ENCODE measurements around the gene ELFN1.

Gene ELFN1

GRCh38 chr7:1733206-1733907 lies 63.3 kb downstream of the ELFN1 start:
- TF ChIP-seq CTCF (IDR thresholded peaks at IDR 0.05; ENCODE audit: low read depth, low read length), result no peak
- Histone ChIP-seq H3K36me3 (peaks cover 35% of the 10 kb centered on the region), H3K9me3 (ENCODE audit: severe bottlenecking) (peaks cover 13% of the 10 kb centered on the region), H3K27ac (no peak overlapping the region), H3K4me3 (ENCODE audit: low read depth, low read length) (no peak overlapping the region), H3K27me3 (ENCODE audit: insufficient read depth, low read depth, severe bottlenecking) (no peaks in the 10 kb centered on the region)
- peak; percentile 47 for DNase-seq

- DNase-seq, result no peak
- Histone ChIP-seq H3K4me3 (ENCODE audit: low read depth, low read length) (no peak overlapping the region), H3K9me3 (ENCODE audit: severe bottlenecking) (peaks cover 8% of the 10 kb centered on the region), H3K27me3 (ENCODE audit: insufficient read depth, low read depth, severe bottlenecking) (no peaks in the 10 kb centered on the region), H3K36me3 (peaks cover 28% of the 10 kb centered on the region), H3K27ac (no peak overlapping the region)
- TF ChIP-seq CTCF (IDR thresholded peaks at IDR 0.05; ENCODE audit: low read depth, low read length), result no peak
Measured at GRCh38 chr7:1733908-1734730, 64.0 kb downstream of the ELFN1 start.

GRCh38 chr7:1735262-1735661 lies 65.2 kb downstream of the ELFN1 start:
- H3K4me3 ChIP-seq (ENCODE audit: low read depth, low read length), result no peak overlapping the region
- peaks cover 16% of the 10 kb centered on the region for H3K36me3 ChIP-seq
- H3K27ac ChIP-seq, result no peak overlapping the region
- no peaks in the 10 kb centered on the region for H3K27me3 ChIP-seq (ENCODE audit: insufficient read depth, low read depth, severe bottlenecking)
- peaks cover 3% of the 10 kb centered on the region for H3K9me3 ChIP-seq (ENCODE audit: severe bottlenecking)
- no peak for DNase-seq
- no peak for TF ChIP-seq CTCF (IDR thresholded peaks at IDR 0.05; ENCODE audit: low read depth, low read length)

GRCh38 chr7:1735806-1736483 lies 65.9 kb downstream of the ELFN1 start:
- peaks cover 9% of the 10 kb centered on the region for H3K36me3 ChIP-seq
- peaks cover under 1% of the 10 kb centered on the region for H3K9me3 ChIP-seq (ENCODE audit: severe bottlenecking)
- H3K4me3 ChIP-seq (ENCODE audit: low read depth, low read length), result no peak overlapping the region
- no peaks in the 10 kb centered on the region for H3K27me3 ChIP-seq (ENCODE audit: insufficient read depth, low read depth, severe bottlenecking)
- DNase-seq, result no peak
- H3K27ac ChIP-seq, result no peak overlapping the region
- no peak for TF ChIP-seq CTCF (IDR thresholded peaks at IDR 0.05; ENCODE audit: low read depth, low read length)

- Histone ChIP-seq H3K36me3 (peaks cover 4% of the 10 kb centered on the region), H3K4me3 (ENCODE audit: low read depth, low read length) (no peak overlapping the region), H3K9me3 (ENCODE audit: severe bottlenecking) (no peaks in the 10 kb centered on the region), H3K27me3 (ENCODE audit: insufficient read depth, low read depth, severe bottlenecking) (no peaks in the 10 kb centered on the region), H3K27ac (no peak overlapping the region)
- TF ChIP-seq CTCF (IDR thresholded peaks at IDR 0.05; ENCODE audit: low read depth, low read length), result no peak
- no peak for DNase-seq
Measured at GRCh38 chr7:1736484-1736817, 66.4 kb downstream of the ELFN1 start.
